ENCODE measurements around the gene ACVR2A. TPM values are rescaled to one million over a fixed set of nuclear protein-coding genes. Genes with fewer than 3 reads are reported as not detected.

The ACVR2A gene
- polyA plus RNA-seq, 3 donors: 2.6 to 10.5 (median 3.7) TPM

GRCh38 chr2:147854557-147855134 lies 9.8 kb downstream of the ACVR2A start:
- DNase-seq: no peak
- intact Hi-C loops (cut with micrococcal nuclease): no loop called here

GRCh38 chr2:147855316-147855715 lies 10.5 kb downstream of the ACVR2A start:
- peaks cover 9% of the 10 kb centered on the region for H3K4me1 Mint-ChIP-seq
- intact Hi-C loops (cut with micrococcal nuclease): no loop called here

More at GRCh38 chr2:147854557-147855134, 9.8 kb downstream of the ACVR2A start:
- no peaks in the 10 kb centered on the region for H3K36me3 Mint-ChIP-seq
- no peak overlapping the region for H2AFZ ChIP-seq (ENCODE audit: insufficient read depth, low read depth, low read length, poor library complexity, severe bottlenecking)
- peaks cover 0 to 6% (median 2%) of the 10 kb centered on the region in 3 donors for H3K27me3 Mint-ChIP-seq (ENCODE audit: low read depth in 3 of 3)
- peaks cover 0 to 6% of the 10 kb centered on the region in 2 donors for H3K4me1 ChIP-seq (ENCODE audit: control insufficient read depth in 1 of 2, insufficient read depth in 2 of 2, low read length in 2 of 2)
- no peak overlapping the region for H3K4me3 ChIP-seq (replicated peaks in 1 of 3; ENCODE audit: low read depth in 2 of 3, low read length in 3 of 3)
- TF ChIP-seq CTCF (IDR thresholded peaks at IDR 0.05): no peak
- H3K27ac ChIP-seq (ENCODE audit: low read depth in 1 of 2, low read length in 2 of 2): no peak overlapping the region
- H3K36me3 ChIP-seq (replicated peaks in 1 of 2; ENCODE audit: control insufficient read depth in 1 of 2, insufficient read depth in 2 of 2, low read length in 2 of 2): no peaks in the 10 kb centered on the region
- no peak overlapping the region for H3K9ac ChIP-seq (ENCODE audit: insufficient read depth, low read length, poor library complexity, severe bottlenecking)
- WGBS (ENCODE audit: insufficient coverage): 100% methylated on average over 5 of the region's 6 CpGs
- no peak overlapping the region for H3K4me3 Mint-ChIP-seq
- peaks cover 0 to 3% of the 10 kb centered on the region in 2 donors for H3K27me3 ChIP-seq (ENCODE audit: control insufficient read depth in 2 of 2, insufficient read depth in 2 of 2, low read length in 2 of 2)
- H3K4me2 ChIP-seq (replicated peaks; ENCODE audit: extremely low read depth, low read length, poor library complexity, severe bottlenecking): no peak overlapping the region
- H3K4me1 Mint-ChIP-seq: peaks cover 13% of the 10 kb centered on the region
- H3K9me3 Mint-ChIP-seq: peaks cover 0 to 1% (median 0%) of the 10 kb centered on the region in 7 donors
- H4K20me1 ChIP-seq (ENCODE audit: insufficient read depth, low read length): peaks cover 99% of the 10 kb centered on the region
- H3K27ac Mint-ChIP-seq: peak overlapping the region in 1 of 7 donors; percentile 65
- H3K9me3 ChIP-seq (replicated peaks in 1 of 2; ENCODE audit: control insufficient read depth in 1 of 2, insufficient read depth in 1 of 2, low read length in 2 of 2): no peaks in the 10 kb centered on the region
- peaks cover 16% of the 10 kb centered on the region for H3K79me2 ChIP-seq (ENCODE audit: insufficient read depth, low read length)

More at GRCh38 chr2:147855316-147855715, 10.5 kb downstream of the ACVR2A start:
- no peak overlapping the region for H2AFZ ChIP-seq (ENCODE audit: insufficient read depth, low read depth, low read length, poor library complexity, severe bottlenecking)
- peaks cover 0 to 4% (median 0%) of the 10 kb centered on the region in 3 donors for H3K27me3 Mint-ChIP-seq (ENCODE audit: low read depth in 3 of 3)
- no peak for TF ChIP-seq CTCF (IDR thresholded peaks at IDR 0.05)
- H3K36me3 Mint-ChIP-seq: no peaks in the 10 kb centered on the region
- peaks cover 99% of the 10 kb centered on the region for H4K20me1 ChIP-seq (ENCODE audit: insufficient read depth, low read length)
- no peak overlapping the region for H3K27ac ChIP-seq (ENCODE audit: low read depth in 1 of 2, low read length in 2 of 2)
- H3K4me3 Mint-ChIP-seq: no peak overlapping the region
- no peak overlapping the region for H3K9ac ChIP-seq (ENCODE audit: insufficient read depth, low read length, poor library complexity, severe bottlenecking)
- no peak for DNase-seq
- H3K4me1 ChIP-seq (ENCODE audit: control insufficient read depth in 1 of 2, insufficient read depth in 2 of 2, low read length in 2 of 2): peaks cover 0 to 6% of the 10 kb centered on the region in 2 donors
- H3K9me3 ChIP-seq (replicated peaks in 1 of 2; ENCODE audit: control insufficient read depth in 1 of 2, insufficient read depth in 1 of 2, low read length in 2 of 2): no peaks in the 10 kb centered on the region
- no peak overlapping the region for H3K4me3 ChIP-seq (replicated peaks in 1 of 3; ENCODE audit: low read depth in 2 of 3, low read length in 3 of 3)
- no peak overlapping the region for H3K4me2 ChIP-seq (replicated peaks; ENCODE audit: extremely low read depth, low read length, poor library complexity, severe bottlenecking)
- peaks cover 0 to 1% (median 0%) of the 10 kb centered on the region in 7 donors for H3K9me3 Mint-ChIP-seq
- peaks cover 16% of the 10 kb centered on the region for H3K79me2 ChIP-seq (ENCODE audit: insufficient read depth, low read length)
- peaks cover 0 to 3% of the 10 kb centered on the region in 2 donors for H3K27me3 ChIP-seq (ENCODE audit: control insufficient read depth in 2 of 2, insufficient read depth in 2 of 2, low read length in 2 of 2)
- H3K27ac Mint-ChIP-seq: no peak overlapping the region
- H3K36me3 ChIP-seq (replicated peaks in 1 of 2; ENCODE audit: control insufficient read depth in 1 of 2, insufficient read depth in 2 of 2, low read length in 2 of 2): no peaks in the 10 kb centered on the region
